Fibroblast of upper back skin (primary cell): ENCODE results near the gene PPP6R3.

Experiments
- DNase-seq: peaks from one replicate; pipeline ENCODE4 v3.0.0-alpha.2; 2013

Gene PPP6R3

GRCh38 chr11:68497761-68498160 lies 37.2 kb downstream of the PPP6R3 start:
- DNase-seq, result no peak

- DNase-seq, result no peak
Measured at GRCh38 chr11:68498321-68498720, 37.8 kb downstream of the PPP6R3 start.

- no peak for DNase-seq
Measured at GRCh38 chr11:68498903-68499883, 38.6 kb downstream of the PPP6R3 start.

GRCh38 chr11:68500206-68500605 lies 39.7 kb downstream of the PPP6R3 start:
- no peak for DNase-seq

- no peak for DNase-seq
Measured at GRCh38 chr11:68501813-68502212, 41.3 kb downstream of the PPP6R3 start.

GRCh38 chr11:68503251-68503687 lies 42.7 kb downstream of the PPP6R3 start:
- no peak for DNase-seq

GRCh38 chr11:68503792-68504191 lies 43.2 kb downstream of the PPP6R3 start:
- no peak for DNase-seq

GRCh38 chr11:68504432-68505066 lies 44.0 kb downstream of the PPP6R3 start:
- DNase-seq, result no peak

- DNase-seq, result no peak
Measured at GRCh38 chr11:68505596-68505995, 45.0 kb downstream of the PPP6R3 start.

GRCh38 chr11:68506908-68507307 lies 46.4 kb downstream of the PPP6R3 start:
- no peak for DNase-seq

GRCh38 chr11:68508425-68508824 lies 47.9 kb downstream of the PPP6R3 start:
- DNase-seq, result peak; percentile 23

- peak; percentile 74 for DNase-seq
Measured at GRCh38 chr11:68509066-68509465, 48.5 kb downstream of the PPP6R3 start.

GRCh38 chr11:68513930-68514487 lies 53.5 kb downstream of the PPP6R3 start:
- no peak for DNase-seq

- DNase-seq, result no peak
Measured at GRCh38 chr11:68517121-68517741, 56.7 kb downstream of the PPP6R3 start.

GRCh38 chr11:68518191-68518590 lies 57.6 kb downstream of the PPP6R3 start:
- DNase-seq, result no peak

GRCh38 chr11:68521969-68522652 lies 61.6 kb downstream of the PPP6R3 start:
- no peak for DNase-seq

GRCh38 chr11:68523033-68523432 lies 62.5 kb downstream of the PPP6R3 start:
- no peak for DNase-seq

GRCh38 chr11:68523743-68524142 lies 63.2 kb downstream of the PPP6R3 start:
- no peak for DNase-seq

- no peak for DNase-seq
Measured at GRCh38 chr11:68524213-68524612, 63.7 kb downstream of the PPP6R3 start.

- DNase-seq, result no peak
Measured at GRCh38 chr11:68524681-68525080, 64.1 kb downstream of the PPP6R3 start.

GRCh38 chr11:68525336-68525735 lies 64.8 kb downstream of the PPP6R3 start:
- no peak for DNase-seq

- DNase-seq, result peak; percentile 82
Measured at GRCh38 chr11:68525930-68526329, 65.4 kb downstream of the PPP6R3 start.

- DNase-seq, result no peak
Measured at GRCh38 chr11:68527585-68527984, 67.0 kb downstream of the PPP6R3 start.
